Sigmoid colon (tissue), 4 donors: ENCODE results near the gene SULT4A1.

Source experiments
- CTCF ChIP-seq, 4 experiments: fragments of 450-650 bp in 3 of 4; fragments of 200-600 bp in 1 of 4; IDR thresholded peaks; one replicate each; pipeline ENCODE4 v1.5.1; 2016 to 2019; ENCODE audit warnings: antibody characterized with exemption in 4 of 4, mild to moderate bottlenecking in 3 of 4, moderate library complexity in 2 of 4
- EP300 ChIP-seq, 4 donors: sonication (generic); formaldehyde crosslinking; IDR thresholded peaks; one replicate each; pipeline ENCODE4 v1.6.1; 2017; ENCODE audit warnings: antibody characterized with exemption in 4 of 4
- POLR2A ChIP-seq, 2 donors: fragments of 450-650 bp; IDR thresholded peaks; one replicate each; pipeline ENCODE4 v1.6.1; 2016; ENCODE audit warnings: antibody characterized with exemption in 2 of 2, mild to moderate bottlenecking in 2 of 2, moderate library complexity in 2 of 2
- POLR2AphosphoS5 ChIP-seq, 4 donors: sonication (generic); formaldehyde crosslinking; IDR thresholded peaks; one replicate each; pipeline ENCODE4 v1.6.1; 2017; ENCODE audit warnings: antibody characterized with exemption in 4 of 4

- TF ChIP-seq POLR2A (IDR thresholded peaks at IDR 0.05) (no peak), CTCF (IDR thresholded peaks at IDR 0.05) (no peak), POLR2AphosphoS5 (IDR thresholded peaks at IDR 0.05) (no peak), EP300 (IDR thresholded peaks at IDR 0.05) (no peak)
Observed at GRCh38 chr22:43905681-43906080, 43.4 kb upstream of the SULT4A1 start.
